ENCODE results near the gene TMEM260. TPM values are rescaled to one million over a fixed set of nuclear protein-coding genes. Genes with fewer than 3 reads are reported as not detected.

TMEM260 gene
- polyA plus RNA-seq, 1 of the 3 experiments (the other 2 are of a cell fraction), result 5.4 TPM

DNA sequence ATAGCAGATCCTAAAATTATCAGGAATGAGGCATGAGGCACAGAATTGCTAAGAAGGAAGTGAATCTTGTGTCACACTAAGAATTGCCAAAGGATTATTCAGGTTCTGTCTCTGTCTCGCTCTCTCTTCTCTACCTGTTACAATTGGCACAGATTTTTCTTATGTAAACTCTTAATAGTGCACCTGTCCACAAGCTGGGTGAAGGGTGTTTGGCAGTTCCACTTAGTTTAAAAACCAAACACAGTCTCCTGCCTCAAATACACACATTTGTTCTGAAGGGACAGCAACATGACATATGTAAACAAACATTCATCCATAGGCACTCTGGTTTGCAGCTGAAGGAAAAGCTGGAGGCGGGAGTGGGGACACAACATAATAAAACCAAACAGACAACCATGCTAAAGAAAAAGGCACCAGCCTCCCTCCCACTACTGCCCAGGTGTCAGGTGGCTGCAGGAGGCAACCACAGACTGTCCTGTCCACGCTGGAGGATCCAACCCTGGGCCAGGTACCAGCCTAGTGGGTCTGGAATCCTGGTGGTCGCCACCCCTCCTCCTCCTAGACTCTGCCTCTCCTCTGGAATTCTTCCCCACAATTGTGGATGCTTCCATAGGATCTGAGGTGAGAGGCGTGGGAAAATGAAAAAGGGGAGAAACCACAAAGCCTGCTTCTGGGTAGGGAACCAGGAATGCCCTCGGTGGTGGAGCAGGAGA is 81.2 kb downstream of the TMEM260 start:
- 23% methylated on average over 6 of the region's 6 CpGs for WGBS (ENCODE audit: low lambda C conversion rate)
- Histone ChIP-seq H3K27me3 (ENCODE audit: insufficient read depth) (no peaks in the 10 kb centered on the region; the same call in 1 of the 2 replicates), H4K20me1 (ENCODE audit: insufficient read depth) (no peaks in the 10 kb centered on the region), H3K79me2 (ENCODE audit: insufficient read depth) (no peaks in the 10 kb centered on the region), H3K9me2 (no peaks in the 10 kb centered on the region), H2AFZ (ENCODE audit: low read depth) (no peak overlapping the region), H3K4me2 (no peak overlapping the region), H3F3A (replicated peaks; ENCODE audit: insufficient read depth) (no peaks in the 10 kb centered on the region), H3K9me3 (no peaks in the 10 kb centered on the region), H3K27ac (ENCODE audit: low read depth in 2 of 2, low read length in 1 of 2) (no peak overlapping the region), H3K4me1 (ENCODE audit: control insufficient read depth in 1 of 2, insufficient read depth in 2 of 2, low read depth in 1 of 2, low read length in 1 of 2) (no peaks in the 10 kb centered on the region; a peak in 1 of 4 replicates), H3K4me3 (ENCODE audit: low read depth in 2 of 2, low read length in 1 of 2) (no peak overlapping the region), H3K9ac (no peak overlapping the region), H3K36me3 (replicated peaks in 1 of 2; ENCODE audit: control insufficient read depth in 1 of 2, insufficient read depth in 2 of 2, low read length in 1 of 2) (no peaks in the 10 kb centered on the region)
- TF ChIP-seq POLR2AphosphoS5 (IDR thresholded peaks at IDR 0.05; ENCODE audit: low read depth, low read length), result no peak
- TF ChIP-seq, protein P1, sequence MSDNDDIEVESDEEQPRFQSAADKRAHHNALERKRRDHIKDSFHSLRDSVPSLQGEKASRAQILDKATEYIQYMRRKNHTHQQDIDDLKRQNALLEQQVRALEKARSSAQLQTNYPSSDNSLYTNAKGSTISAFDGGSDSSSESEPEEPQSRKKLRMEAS (IDR thresholded peaks at IDR 0.05; ENCODE audit: low read depth), result no peak
- TF ChIP-seq, protein P2, sequence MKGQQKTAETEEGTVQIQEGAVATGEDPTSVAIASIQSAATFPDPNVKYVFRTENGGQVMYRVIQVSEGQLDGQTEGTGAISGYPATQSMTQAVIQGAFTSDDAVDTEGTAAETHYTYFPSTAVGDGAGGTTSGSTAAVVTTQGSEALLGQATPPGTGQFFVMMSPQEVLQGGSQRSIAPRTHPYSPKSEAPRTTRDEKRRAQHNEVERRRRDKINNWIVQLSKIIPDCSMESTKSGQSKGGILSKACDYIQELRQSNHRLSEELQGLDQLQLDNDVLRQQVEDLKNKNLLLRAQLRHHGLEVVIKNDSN (IDR thresholded peaks at IDR 0.05; ENCODE audit: borderline replicate concordance, low read depth), result no peak
- TF ChIP-seq RXRA (IDR thresholded peaks at IDR 0.05; ENCODE audit: borderline replicate concordance, low read depth), result no peak
- TF ChIP-seq, protein P3, sequence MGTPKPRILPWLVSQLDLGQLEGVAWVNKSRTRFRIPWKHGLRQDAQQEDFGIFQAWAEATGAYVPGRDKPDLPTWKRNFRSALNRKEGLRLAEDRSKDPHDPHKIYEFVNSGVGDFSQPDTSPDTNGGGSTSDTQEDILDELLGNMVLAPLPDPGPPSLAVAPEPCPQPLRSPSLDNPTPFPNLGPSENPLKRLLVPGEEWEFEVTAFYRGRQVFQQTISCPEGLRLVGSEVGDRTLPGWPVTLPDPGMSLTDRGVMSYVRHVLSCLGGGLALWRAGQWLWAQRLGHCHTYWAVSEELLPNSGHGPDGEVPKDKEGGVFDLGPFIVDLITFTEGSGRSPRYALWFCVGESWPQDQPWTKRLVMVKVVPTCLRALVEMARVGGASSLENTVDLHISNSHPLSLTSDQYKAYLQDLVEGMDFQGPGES (IDR thresholded peaks at IDR 0.05; ENCODE audit: low read depth, low read length), result no peak
- TF ChIP-seq, protein P4, sequence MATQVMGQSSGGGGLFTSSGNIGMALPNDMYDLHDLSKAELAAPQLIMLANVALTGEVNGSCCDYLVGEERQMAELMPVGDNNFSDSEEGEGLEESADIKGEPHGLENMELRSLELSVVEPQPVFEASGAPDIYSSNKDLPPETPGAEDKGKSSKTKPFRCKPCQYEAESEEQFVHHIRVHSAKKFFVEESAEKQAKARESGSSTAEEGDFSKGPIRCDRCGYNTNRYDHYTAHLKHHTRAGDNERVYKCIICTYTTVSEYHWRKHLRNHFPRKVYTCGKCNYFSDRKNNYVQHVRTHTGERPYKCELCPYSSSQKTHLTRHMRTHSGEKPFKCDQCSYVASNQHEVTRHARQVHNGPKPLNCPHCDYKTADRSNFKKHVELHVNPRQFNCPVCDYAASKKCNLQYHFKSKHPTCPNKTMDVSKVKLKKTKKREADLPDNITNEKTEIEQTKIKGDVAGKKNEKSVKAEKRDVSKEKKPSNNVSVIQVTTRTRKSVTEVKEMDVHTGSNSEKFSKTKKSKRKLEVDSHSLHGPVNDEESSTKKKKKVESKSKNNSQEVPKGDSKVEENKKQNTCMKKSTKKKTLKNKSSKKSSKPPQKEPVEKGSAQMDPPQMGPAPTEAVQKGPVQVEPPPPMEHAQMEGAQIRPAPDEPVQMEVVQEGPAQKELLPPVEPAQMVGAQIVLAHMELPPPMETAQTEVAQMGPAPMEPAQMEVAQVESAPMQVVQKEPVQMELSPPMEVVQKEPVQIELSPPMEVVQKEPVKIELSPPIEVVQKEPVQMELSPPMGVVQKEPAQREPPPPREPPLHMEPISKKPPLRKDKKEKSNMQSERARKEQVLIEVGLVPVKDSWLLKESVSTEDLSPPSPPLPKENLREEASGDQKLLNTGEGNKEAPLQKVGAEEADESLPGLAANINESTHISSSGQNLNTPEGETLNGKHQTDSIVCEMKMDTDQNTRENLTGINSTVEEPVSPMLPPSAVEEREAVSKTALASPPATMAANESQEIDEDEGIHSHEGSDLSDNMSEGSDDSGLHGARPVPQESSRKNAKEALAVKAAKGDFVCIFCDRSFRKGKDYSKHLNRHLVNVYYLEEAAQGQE (IDR thresholded peaks at IDR 0.05; ENCODE audit: low read depth, low read length), result no peak
- TF ChIP-seq TAF1 (IDR thresholded peaks at IDR 0.05; ENCODE audit: borderline replicate concordance, low read depth, low read length), result no peak
- TF ChIP-seq, protein P5, sequence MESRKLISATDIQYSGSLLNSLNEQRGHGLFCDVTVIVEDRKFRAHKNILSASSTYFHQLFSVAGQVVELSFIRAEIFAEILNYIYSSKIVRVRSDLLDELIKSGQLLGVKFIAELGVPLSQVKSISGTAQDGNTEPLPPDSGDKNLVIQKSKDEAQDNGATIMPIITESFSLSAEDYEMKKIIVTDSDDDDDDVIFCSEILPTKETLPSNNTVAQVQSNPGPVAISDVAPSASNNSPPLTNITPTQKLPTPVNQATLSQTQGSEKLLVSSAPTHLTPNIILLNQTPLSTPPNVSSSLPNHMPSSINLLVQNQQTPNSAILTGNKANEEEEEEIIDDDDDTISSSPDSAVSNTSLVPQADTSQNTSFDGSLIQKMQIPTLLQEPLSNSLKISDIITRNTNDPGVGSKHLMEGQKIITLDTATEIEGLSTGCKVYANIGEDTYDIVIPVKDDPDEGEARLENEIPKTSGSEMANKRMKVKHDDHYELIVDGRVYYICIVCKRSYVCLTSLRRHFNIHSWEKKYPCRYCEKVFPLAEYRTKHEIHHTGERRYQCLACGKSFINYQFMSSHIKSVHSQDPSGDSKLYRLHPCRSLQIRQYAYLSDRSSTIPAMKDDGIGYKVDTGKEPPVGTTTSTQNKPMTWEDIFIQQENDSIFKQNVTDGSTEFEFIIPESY (IDR thresholded peaks at IDR 0.05; ENCODE audit: borderline replicate concordance, low read depth), result no peak
- CTCF ChIA-PET, result interaction anchor here (0.7 to 1.0 kb wide), 4 partner anchors 12 to 1096 kb away, joined by 3 read pairs; no protein-coding TSS in a partner anchor
- POLR2A ChIA-PET, result no interaction called here
- DNase-seq, result no peak
